Stimulated activated CD4-positive, alpha-beta T cell treated with anti-CD3 and anti-CD28 coated beads, TNF-alpha, amount 100 ng/mL, for 24 hours (primary cell): ENCODE measurements around the gene PRKAG2.
"Not testable (repeated sequence)": the region's sequence is repeated elsewhere in the genome, so short reads cannot be mapped to it uniquely, and the experiment has no call there.

Experiments
- DNase-seq, 3 experiments: peaks; one replicate each; pipeline ENCODE4 v3.0.0-alpha.2; 2020; ENCODE audit warnings: low read depth in 3 of 3

PRKAG2 gene

GRCh38 chr7:151835636-151836035, 41.3 kb downstream of the PRKAG2 start:
- no peak for DNase-seq

DNA sequence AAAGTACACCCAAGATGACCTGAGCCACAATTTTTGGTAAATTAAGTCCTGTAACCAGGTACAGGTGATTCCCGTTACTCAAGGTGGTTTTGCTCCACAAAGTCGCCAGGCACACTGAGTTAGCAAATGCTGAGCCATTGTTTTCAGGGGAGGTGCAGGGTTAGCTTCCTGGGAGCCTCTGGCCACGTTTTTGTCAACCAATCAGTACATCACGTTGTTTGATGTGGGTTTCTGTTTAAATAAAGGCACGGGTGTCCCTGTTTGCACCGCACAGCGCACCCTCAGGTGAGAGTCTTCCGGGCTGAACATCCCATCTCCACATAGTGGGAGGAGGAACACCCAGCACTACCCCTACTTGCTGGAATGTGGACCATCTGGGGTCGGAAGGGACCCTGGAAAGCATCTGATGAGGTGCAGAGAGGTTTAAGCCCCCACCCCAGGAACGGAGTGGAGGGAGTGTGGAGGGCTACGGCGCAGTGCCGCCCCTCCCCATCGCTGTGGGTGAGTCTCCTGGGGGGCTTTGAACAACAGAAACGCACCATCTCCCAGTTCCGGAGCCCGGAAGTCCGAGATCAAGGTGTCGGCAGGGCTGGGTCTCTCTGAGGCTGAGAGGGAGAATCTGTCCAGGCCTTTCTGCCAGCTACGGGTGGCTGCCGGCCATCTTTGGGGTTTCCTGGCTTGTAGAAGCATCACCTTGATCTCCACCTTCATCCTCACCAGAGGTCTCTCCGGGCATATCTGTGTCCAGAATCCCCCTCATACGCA, 42.5 kb downstream of the PRKAG2 start:
- DNase-seq, result no peak

GRCh38 chr7:151833691-151834090, 43.2 kb downstream of the PRKAG2 start:
- DNase-seq, result no peak

- no peak for DNase-seq
Observed at GRCh38 chr7:151833213-151833651, 43.7 kb downstream of the PRKAG2 start.

- no peak for DNase-seq
Observed at GRCh38 chr7:151832656-151833055, 44.3 kb downstream of the PRKAG2 start.

GRCh38 chr7:151832138-151832537, 44.8 kb downstream of the PRKAG2 start:
- DNase-seq, result no peak

DNA sequence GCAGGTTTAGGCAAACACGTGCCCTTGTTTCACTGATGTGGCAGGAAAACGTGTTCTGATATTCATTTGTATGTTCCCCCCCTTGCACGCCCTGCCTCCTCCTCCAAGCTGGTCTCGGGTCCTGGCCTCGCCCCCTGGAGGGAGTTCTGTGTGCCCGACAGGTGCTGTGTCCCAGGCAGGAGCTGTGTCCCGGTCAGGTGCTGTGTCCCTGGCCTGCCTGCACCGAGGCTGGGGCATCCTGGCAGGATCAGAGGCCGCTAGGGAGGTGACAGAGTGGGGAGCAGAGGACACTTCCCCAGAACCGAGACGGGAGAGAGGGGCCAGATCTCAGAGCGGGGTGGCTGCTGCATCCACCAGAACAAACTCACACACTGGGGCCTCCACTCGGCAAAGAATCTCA, 45.3 kb downstream of the PRKAG2 start:
- DNase-seq, result no peak

DNA sequence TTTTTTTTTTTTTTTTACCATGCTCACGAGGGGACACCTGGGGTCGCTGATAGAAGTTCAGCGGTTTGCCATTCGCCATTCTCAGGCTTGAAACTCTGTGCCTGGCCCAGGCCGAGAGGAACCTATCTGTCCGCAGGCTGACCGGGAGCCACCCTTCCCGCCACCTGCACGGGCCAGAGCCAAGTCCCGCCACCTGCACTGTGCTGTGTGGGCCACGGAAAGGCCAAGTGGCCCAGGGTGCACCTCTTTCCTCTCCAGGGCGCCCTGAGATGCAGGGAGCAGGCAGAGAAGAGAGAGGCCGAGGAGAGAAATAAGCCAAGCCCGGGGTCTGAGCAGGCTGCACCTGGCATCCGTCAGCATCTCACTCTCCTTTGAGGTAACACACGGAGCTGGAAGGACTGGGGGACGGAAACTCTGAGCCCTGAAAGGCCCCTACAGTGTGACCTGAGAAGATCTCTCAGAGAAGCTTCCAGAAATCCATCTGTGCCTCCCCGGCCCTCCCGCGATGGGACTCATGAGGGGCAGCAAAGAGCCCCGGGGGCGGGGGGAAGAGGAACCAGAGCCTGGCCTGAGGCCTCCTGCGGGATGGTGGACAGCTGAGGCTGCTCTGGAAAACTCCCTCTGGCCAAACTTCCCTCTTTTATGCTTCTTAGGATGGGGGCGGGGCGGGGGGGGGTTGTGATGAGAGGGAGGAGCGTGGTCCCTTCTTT, 46.6 kb downstream of the PRKAG2 start:
- DNase-seq, result no peak

DNA sequence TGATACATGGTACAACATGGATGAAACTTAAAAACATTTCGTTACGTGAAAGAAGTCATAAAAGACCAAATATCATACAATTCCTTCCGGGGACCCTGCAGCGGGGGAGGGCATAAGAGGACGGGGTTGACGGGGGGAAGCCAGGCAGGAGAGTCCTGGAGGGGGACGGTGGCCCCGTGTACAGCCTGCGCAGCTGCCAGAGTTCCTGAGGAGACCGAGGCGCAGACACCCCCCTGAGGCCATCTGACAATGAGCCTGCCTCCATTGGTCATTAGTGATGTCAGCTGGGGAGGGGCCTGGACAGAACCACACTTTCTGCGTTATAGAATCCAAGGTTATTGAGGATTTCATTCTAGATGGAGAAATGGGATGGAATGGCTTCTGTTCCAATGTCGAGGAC, 47.2 kb downstream of the PRKAG2 start:
- no peak for DNase-seq

- DNase-seq, result no peak
Observed at GRCh38 chr7:151827620-151828019, 49.3 kb downstream of the PRKAG2 start.

GRCh38 chr7:151826316-151826715, 50.6 kb downstream of the PRKAG2 start:
- DNase-seq, result not testable (repeated sequence)

- DNase-seq, result no peak
Observed at GRCh38 chr7:151825721-151826120, 51.2 kb downstream of the PRKAG2 start.

DNA sequence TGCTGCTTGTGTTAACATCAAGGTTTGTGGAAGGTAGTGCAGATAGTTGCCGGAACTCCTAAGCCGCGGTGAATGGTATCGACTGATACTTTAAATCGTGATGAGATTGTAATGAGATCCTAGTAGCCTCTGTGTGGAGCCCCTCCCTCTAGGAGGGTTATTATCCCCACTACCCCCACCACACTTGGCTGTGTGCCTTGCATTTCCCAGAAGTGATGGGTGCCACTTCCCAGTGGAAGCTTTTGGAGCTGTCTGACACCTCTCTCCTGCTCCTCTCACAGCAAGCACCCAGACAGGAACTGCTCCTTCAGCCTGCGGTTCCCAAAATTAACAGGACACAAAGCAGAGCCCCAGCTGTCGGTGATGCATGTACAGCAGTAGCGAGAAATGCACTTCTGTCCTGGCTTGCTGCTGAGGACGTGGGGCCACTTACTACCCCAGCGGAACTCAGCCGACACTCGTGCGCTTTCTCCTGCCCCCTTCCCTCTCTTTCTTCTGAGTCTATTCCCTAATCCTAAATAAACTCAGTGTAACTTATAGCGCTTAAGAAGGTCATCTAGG, 52.5 kb downstream of the PRKAG2 start:
- DNase-seq, result no peak

- no peak for DNase-seq
Observed at GRCh38 chr7:151823566-151824372, 53.1 kb downstream of the PRKAG2 start.

- DNase-seq, result no peak
Observed at GRCh38 chr7:151822541-151823181, 54.3 kb downstream of the PRKAG2 start.

DNA sequence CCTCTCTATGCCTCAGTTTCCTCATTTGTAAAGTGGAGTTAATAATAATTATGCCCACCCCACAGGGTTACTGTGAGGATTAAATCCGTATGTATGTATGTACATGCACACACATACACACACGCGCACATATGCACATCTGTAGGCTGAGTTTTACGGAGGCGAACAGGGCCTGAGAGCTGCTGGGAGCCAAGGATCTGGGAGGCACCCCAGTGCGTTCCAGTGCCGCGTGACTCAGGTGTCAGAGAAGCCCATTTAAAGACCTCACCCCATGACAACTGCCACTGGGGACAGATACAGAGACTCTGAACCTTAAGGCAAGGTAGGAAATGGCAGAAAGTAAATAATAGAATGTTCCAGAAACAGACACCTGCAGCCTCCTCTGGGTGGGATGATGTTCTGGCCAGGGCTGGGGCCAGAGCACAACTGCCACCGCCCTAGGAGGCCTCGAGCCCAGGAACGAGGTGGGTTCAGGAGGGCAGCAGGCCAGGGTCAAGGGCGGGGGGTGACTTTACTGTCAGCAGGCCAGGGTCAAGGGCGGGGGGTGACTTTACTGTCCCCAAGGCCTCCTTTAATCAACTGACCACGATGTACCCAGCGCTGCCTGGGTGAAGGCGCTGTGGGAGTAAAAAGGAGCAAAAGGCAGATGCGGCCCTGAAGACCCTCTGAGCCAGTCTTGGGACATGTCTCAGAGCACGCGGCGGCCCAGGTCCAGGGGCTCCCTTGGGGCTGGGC, 54.9 kb downstream of the PRKAG2 start:
- no peak for DNase-seq

GRCh38 chr7:151821226-151821625, 55.7 kb downstream of the PRKAG2 start:
- DNase-seq, result no peak

DNA sequence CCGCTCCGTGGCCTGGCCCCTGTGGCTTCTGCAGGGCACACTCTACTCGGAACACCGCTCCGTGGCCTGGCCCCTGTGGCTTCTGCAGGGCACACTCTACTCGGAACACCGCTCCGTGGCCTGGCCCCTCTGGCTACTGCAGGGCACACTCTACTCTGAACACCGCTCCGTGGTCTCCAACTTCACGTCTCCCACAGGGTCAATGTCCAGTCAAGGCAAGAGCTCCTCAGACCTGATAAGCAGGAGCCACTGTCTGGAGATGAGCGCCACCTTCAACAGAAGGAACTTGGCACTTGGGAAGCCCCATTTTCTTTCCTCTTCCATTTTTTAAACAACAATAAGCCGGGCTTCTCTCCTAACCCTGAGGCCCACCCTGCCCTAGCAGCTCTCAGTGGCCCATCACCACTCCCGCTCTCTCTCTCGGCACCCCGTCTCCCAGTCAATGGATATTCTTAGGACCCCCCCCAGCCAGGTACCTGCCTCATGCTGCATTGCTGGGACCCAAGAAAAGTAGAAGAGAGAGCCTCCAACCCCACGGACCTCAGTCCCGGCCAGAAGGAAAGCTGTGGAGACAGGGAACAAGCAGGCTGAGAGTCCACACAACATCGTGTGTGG, 56.3 kb downstream of the PRKAG2 start:
- no peak for DNase-seq

DNA sequence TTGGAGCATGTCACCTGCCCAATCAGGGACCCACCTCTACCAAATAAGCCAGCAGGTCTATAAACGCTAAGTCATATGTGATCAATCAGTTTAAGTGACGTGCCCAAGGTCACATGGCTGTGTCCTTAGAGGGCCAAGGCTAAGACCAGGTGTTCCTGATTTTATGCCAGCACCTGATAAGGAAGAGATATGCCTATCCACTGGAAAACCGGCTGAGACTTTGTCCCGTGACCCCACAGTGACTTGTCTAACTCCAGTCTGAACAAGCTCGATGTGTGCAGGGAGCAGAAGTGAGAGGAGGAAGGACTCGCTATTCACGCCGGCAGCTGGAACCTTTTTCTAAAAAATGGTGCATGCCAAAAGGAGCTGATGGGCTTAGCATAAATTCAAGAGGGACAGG, 57.0 kb downstream of the PRKAG2 start:
- no peak for DNase-seq
